Liver (tissue), 3 donors: Measurements from ENCODE around the gene NSFL1C.

Experiments
- HNF4A ChIP-seq, 2 donors: conservative IDR thresholded peaks; 2 replicates each; pipeline ENCODE4 v1.6.1; 2016; ENCODE audit warnings: antibody characterized with exemption in 2 of 2, mild to moderate bottlenecking in 2 of 2
- JUND ChIP-seq, 2 donors: IDR thresholded peaks; 2 replicates each; pipeline ENCODE4 v1.6.1; 2016; ENCODE audit warnings: antibody characterized with exemption in 2 of 2
- RAD21 ChIP-seq, 2 donors: IDR thresholded peaks; 2 replicates each; pipeline ENCODE4 v1.6.1; 2016; ENCODE audit warnings: antibody characterized with exemption in 2 of 2, mild to moderate bottlenecking in 2 of 2
- RXRA ChIP-seq, 2 donors: IDR thresholded peaks; 2 replicates each; pipeline ENCODE4 v1.6.1; 2017 to 2018; ENCODE audit warnings: antibody characterized with exemption in 2 of 2, mild to moderate bottlenecking in 1 of 2
- TAF1 ChIP-seq: conservative IDR thresholded peaks from 2 replicates; pipeline ENCODE4 v1.6.1; 2016; ENCODE audit warnings: antibody characterized with exemption, mild to moderate bottlenecking
- YY1 ChIP-seq: IDR thresholded peaks from 2 replicates; pipeline ENCODE4 v1.6.1; 2016; ENCODE audit warnings: antibody characterized with exemption, mild to moderate bottlenecking
- TF ChIP-seq, protein P1 (sequence below): fragments of 150-350 bp; IDR thresholded peaks from 2 replicates; pipeline ENCODE4 v1.5.1; 2017; ENCODE audit warnings: improper control_type of control experiment, low read depth, low read length; ENCODE audit not compliant: missing input control
- TF ChIP-seq, protein P2 (sequence below): IDR thresholded peaks from 2 replicates; pipeline ENCODE4 v1.6.1; 2016; ENCODE audit warnings: antibody characterized with exemption
- TF ChIP-seq, protein P3 (sequence below): IDR thresholded peaks from 2 replicates; pipeline ENCODE4 v1.6.1; 2016; ENCODE audit warnings: antibody characterized with exemption
- TF ChIP-seq, protein P4 (sequence below): IDR thresholded peaks from 2 replicates; pipeline ENCODE4 v1.6.1; 2016; ENCODE audit warnings: antibody characterized with exemption, mild to moderate bottlenecking
- TF ChIP-seq, protein P5 (sequence below): IDR thresholded peaks from 2 replicates; pipeline ENCODE4 v1.6.1; 2016; ENCODE audit warnings: antibody characterized with exemption
- donor health status: healthy.
- donor health status: healthy.

DNA sequence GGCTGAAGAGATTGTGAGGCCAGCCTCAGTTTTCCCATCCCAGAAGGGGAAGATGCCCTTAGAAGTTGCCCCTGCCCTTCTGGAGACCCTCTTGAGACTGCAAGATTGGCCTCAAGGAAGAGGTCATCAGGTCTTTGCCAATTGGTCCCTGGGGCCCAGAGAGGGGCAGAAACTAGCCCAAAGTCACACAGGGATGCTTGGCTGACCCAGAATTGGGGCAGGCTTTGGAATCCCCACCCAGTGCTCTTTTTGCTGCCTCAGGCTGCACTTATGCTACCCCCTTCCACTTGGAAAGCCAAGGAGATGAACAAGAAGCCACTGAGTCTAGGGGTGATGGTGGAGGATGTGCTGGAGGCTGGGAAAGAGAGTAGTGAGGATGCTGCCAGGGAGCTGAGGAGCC lies 48.9 kb downstream of the NSFL1C start:
- TF ChIP-seq, protein P1, sequence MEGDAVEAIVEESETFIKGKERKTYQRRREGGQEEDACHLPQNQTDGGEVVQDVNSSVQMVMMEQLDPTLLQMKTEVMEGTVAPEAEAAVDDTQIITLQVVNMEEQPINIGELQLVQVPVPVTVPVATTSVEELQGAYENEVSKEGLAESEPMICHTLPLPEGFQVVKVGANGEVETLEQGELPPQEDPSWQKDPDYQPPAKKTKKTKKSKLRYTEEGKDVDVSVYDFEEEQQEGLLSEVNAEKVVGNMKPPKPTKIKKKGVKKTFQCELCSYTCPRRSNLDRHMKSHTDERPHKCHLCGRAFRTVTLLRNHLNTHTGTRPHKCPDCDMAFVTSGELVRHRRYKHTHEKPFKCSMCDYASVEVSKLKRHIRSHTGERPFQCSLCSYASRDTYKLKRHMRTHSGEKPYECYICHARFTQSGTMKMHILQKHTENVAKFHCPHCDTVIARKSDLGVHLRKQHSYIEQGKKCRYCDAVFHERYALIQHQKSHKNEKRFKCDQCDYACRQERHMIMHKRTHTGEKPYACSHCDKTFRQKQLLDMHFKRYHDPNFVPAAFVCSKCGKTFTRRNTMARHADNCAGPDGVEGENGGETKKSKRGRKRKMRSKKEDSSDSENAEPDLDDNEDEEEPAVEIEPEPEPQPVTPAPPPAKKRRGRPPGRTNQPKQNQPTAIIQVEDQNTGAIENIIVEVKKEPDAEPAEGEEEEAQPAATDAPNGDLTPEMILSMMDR, result no peak
- no peak for TF ChIP-seq HNF4A (conservative IDR thresholded peaks at IDR 0.05)
- TF ChIP-seq, protein P2, sequence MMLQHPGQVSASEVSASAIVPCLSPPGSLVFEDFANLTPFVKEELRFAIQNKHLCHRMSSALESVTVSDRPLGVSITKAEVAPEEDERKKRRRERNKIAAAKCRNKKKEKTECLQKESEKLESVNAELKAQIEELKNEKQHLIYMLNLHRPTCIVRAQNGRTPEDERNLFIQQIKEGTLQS, result no peak
- TF ChIP-seq, protein P3, sequence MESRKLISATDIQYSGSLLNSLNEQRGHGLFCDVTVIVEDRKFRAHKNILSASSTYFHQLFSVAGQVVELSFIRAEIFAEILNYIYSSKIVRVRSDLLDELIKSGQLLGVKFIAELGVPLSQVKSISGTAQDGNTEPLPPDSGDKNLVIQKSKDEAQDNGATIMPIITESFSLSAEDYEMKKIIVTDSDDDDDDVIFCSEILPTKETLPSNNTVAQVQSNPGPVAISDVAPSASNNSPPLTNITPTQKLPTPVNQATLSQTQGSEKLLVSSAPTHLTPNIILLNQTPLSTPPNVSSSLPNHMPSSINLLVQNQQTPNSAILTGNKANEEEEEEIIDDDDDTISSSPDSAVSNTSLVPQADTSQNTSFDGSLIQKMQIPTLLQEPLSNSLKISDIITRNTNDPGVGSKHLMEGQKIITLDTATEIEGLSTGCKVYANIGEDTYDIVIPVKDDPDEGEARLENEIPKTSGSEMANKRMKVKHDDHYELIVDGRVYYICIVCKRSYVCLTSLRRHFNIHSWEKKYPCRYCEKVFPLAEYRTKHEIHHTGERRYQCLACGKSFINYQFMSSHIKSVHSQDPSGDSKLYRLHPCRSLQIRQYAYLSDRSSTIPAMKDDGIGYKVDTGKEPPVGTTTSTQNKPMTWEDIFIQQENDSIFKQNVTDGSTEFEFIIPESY, result no peak
- TF ChIP-seq, protein P4, sequence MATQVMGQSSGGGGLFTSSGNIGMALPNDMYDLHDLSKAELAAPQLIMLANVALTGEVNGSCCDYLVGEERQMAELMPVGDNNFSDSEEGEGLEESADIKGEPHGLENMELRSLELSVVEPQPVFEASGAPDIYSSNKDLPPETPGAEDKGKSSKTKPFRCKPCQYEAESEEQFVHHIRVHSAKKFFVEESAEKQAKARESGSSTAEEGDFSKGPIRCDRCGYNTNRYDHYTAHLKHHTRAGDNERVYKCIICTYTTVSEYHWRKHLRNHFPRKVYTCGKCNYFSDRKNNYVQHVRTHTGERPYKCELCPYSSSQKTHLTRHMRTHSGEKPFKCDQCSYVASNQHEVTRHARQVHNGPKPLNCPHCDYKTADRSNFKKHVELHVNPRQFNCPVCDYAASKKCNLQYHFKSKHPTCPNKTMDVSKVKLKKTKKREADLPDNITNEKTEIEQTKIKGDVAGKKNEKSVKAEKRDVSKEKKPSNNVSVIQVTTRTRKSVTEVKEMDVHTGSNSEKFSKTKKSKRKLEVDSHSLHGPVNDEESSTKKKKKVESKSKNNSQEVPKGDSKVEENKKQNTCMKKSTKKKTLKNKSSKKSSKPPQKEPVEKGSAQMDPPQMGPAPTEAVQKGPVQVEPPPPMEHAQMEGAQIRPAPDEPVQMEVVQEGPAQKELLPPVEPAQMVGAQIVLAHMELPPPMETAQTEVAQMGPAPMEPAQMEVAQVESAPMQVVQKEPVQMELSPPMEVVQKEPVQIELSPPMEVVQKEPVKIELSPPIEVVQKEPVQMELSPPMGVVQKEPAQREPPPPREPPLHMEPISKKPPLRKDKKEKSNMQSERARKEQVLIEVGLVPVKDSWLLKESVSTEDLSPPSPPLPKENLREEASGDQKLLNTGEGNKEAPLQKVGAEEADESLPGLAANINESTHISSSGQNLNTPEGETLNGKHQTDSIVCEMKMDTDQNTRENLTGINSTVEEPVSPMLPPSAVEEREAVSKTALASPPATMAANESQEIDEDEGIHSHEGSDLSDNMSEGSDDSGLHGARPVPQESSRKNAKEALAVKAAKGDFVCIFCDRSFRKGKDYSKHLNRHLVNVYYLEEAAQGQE, result no peak
- no peak for TF ChIP-seq TAF1
- TF ChIP-seq, protein P5, sequence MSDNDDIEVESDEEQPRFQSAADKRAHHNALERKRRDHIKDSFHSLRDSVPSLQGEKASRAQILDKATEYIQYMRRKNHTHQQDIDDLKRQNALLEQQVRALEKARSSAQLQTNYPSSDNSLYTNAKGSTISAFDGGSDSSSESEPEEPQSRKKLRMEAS, result no peak
- no peak for TF ChIP-seq RXRA (IDR thresholded peaks at IDR 0.05)
- no peak for TF ChIP-seq YY1
- TF ChIP-seq JUND (IDR thresholded peaks at IDR 0.05), result no peak
- no peak for TF ChIP-seq RAD21 (IDR thresholded peaks at IDR 0.05)
